HG02623 (cell line): ENCODE measurements around the gene C6orf52.
"Not testable (repeated sequence)": the region's sequence is repeated elsewhere in the genome, so short reads cannot be mapped to it uniquely, and the experiment has no call there.

Source experiments
- ATAC-seq: cut with Tn5 transposase; IDR thresholded peaks from one replicate; pipeline ENCODE4 v1.9.1; 2021; ENCODE audit warnings: moderate library complexity; ENCODE audit not compliant: unreplicated experiment

Gene C6orf52

DNA sequence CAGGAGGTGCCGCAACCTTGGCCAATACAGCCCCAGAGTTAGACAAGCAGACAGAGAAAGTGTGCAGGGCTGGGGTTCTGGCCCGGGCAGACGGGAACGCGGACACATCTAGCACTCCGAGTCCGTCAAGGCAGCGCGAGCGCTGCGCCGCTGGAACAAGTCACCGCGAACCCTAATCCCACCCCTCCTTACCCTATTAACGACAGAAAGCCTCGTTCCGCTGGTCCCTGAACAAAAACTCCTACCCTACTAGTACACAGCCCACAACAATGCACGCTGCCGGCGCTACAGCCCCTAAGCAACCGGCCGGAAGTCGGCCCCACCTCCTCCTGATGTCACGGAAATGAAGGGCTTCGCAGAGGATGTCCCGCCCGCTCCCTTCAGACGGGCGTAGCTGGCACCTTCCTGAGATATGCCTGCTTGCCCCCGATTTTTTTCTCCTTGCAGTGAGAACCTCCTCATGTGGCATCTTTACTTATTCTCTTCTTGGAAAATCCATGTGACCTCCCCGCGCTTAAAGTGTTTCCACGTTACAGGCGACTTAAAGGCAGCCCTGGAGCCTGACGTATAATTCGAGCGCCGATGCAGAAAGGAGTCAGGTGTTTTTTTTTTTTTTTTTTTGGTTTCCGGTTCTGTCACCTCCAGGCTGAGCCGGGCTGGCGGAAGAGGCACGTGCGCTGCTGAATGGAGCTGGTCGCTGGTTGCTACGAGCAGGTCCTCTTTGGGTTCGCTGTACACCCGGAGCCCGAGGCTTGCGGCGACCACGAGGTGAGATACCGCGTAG, at the start of gene C6orf52, which contains the start of gene PAK1IP1:
Gene C6orf52, minus strand, starts transcription at position 315 of the 784 bp plus-strand sequence. CDS start 7,066 bp downstream, outside the sequence.
Gene PAK1IP1, plus strand, starts transcription at position 671 of the 784 bp plus-strand sequence. Its CDS starts 14 bp downstream, at position 685.
- peak; percentile 98 for ATAC-seq

DNA sequence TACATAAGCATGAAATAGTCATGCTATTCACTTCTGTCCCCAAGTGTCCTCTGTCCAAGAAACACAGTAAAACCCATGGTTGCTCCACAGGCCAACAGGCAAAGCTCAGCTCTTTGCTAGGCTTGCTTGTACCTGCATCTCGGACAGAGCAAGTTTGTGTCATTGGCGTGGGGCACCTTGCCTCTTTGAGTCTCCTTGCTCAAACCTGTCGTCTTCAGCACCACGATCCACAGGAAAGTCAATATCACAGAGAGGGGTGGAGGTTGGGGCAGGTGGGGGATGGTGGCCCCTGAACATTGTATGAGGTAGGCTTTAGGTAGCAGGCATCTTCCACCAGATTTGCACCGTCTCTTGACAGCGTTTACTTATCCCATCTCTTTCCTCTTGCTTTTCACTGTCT, 49.1 kb upstream of the C6orf52 start:
- no peak for ATAC-seq

GRCh38 chr6:10742251-10742650, 47.8 kb upstream of the C6orf52 start:
- no peak for ATAC-seq

GRCh38 chr6:10741643-10742042, 47.2 kb upstream of the C6orf52 start:
- ATAC-seq, result not testable (repeated sequence)

- ATAC-seq, result no peak
These were observed 45.6 kb upstream of the C6orf52 start for GRCh38 chr6:10740061-10740460.

DNA sequence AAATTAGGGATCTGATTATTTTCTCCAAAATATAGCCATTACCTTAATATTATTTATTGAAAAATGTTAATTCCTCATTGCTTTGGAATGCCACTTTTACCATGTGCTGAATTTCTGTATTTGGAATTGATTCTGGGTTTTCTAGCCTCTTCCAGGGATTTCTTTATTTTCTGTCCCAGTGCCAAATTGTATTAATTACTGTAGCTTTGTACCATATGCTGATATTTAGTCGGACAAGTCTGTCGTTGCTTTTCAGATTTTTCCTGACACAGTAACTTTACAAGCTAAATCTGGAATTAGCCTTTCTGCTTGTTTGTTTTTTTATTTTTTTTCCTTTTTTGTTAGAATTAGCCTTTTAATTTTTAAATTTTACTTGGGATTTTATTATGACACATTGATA, 42.3 kb upstream of the C6orf52 start:
- no peak for ATAC-seq

DNA sequence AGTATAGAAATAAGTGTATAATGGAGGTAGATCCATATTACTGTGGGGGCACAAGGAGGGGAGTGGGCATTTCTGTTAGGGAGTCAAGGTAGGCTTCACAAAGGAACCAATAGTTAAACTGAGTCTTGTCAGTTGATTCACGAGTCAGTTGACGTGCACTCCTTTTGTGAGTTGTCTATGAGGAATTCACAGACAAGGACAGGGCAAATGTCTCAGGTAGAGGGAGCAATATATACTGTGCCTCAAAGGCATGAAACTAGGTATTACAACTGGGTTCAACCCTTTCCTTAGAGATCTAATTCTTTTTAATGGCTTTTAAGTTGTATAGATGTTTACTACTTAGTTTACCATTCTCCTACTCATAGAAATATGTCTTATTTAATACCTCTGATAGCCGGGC, 39.4 kb upstream of the C6orf52 start:
- ATAC-seq, result no peak

DNA sequence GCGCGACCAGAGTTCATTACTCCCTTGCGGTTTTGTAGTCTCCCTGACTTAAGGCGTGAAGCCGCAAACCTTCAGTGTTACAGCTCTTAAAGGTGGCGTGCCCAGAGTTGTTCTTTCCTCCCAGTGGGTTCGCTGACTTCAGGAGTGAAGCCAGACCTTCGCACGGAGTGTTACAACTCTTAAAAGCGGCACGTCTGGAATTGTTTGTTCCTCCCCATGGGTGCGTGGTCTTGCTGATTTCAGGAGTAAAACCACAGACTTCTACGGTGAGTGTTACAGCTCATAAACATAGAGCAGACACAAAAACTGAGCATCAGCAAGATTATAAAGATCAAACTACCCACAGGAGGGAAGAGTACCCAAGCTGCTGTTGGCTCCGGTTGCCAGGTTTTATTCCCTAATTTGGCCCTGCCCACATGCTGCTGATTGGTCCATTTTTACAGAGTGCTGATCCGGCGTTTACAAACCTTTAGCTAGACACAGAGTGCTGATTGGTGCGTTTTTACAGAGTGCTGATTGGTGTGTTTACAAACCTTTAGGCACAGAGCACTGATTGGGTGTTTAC, 38.8 kb upstream of the C6orf52 start:
- no peak for ATAC-seq

- ATAC-seq, result no peak
These were observed 35.8 kb upstream of the C6orf52 start for GRCh38 chr6:10730254-10730653.

- ATAC-seq, result no peak
These were observed 31.3 kb upstream of the C6orf52 start for GRCh38 chr6:10725716-10726115.

- no peak for ATAC-seq
These were observed 30.6 kb upstream of the C6orf52 start for GRCh38 chr6:10725044-10725443.

DNA sequence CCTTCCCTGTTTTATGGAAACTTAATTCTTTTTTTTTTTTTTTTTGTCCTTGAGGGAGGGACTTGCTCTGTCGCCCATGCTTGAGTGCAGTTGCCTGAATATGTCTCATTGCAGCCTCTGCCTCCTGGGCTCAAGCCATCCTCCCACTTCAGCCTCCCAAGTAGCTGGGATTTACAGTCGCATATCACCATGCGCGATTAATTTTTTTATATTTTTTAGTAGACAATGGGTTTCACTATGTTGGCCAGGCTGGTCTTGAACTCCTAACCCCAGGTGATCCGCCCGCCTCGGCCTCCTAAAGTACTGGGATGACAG, 29.1 kb upstream of the C6orf52 start:
- no peak for ATAC-seq

- peak; percentile 98 for ATAC-seq
These were observed 28.6 kb upstream of the C6orf52 start, which contains the start of gene TMEM14C for GRCh38 chr6:10722820-10723566. TSS of gene TMEM14C (plus strand) at chr6:10723070. CDS start at chr6:10724614, 1,544 bp downstream.

DNA sequence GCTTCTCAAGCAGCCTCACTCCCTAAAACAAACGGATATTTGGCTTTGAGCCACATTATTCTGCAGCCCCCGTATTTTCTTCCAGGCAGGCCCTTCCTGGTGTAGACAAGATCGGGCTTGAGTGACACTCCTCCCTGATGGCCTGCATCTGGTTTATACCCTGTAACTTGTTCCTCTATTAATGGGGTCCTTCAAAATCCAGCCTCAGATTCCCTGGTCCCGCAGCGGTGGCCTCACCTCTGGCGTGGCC, 28.1 kb upstream of the C6orf52 start:
- ATAC-seq, result no peak

DNA sequence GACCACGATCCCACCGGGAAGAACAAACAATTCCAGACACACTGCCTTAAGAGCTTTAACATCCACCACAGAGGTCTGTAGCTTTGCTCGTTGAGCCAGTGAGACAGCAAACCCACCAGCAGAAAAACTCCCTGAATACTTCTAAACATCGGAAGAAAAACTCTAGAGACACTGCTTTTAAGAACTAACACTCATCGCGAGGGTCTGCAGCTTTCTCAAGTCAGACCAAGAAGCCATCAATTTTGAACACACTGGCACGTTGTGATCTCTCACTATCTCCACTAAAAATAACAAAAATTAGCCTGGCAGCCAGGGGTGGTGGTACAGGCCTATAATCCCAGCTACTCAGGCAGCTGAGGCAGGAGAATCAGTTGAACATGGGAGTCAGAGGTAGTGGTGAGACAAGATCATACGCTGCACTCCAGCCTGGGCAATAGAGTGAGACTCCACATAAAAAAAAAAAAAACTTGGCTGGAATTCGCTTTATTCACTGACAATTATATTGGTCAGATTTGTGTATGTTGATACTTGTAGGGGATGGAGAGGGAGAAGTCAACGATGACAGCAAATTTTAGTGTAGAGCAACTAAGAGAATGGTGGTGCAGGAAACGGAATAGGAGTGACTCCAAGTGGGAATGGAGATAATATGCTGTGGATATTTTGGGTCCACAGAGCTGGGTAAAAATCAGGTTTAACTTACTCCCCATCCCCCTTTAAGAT, 27.6 kb upstream of the C6orf52 start:
- ATAC-seq, result no peak

DNA sequence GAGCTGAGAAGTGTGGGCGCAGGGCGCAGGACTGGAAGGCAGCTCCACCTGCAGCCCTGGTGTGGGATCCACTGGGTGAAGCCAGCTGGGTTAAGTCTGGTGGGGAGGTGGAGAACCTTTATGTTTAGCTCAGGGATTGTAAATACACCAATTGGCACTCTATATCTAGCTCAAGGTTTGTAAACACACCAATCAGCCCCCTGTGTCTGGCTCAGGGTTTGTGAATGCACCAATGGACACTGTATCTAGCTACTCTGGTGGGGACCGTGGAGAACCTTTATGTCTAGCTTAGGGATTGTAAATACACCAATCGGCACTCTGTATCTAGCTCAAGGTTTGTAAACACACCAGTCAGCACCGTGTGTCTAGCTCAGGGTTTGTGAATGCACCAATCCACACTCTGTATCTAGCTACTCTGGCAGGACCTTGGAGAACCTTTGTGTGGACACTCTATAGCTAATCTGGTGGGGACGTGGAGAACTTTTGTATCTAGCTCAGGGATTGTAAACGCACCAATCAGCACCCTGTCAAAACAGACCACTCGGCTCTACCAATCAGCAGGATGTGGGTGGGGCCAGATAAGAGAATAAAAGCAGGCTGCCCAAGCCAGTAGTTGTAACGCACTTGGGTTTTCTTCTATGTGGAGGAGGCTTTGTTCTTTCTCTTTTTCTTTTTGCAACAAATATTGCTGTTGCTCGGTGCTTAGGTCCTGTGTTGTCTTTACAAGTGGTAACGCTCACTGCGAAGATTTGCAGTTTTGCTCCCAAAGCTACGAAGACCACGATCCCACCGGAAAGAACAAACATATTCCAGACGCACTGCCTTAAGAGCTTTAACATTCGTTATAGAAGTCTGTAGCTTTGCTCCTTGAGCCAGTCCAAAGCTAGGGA, 26.8 kb upstream of the C6orf52 start:
- not testable (repeated sequence) for ATAC-seq

DNA sequence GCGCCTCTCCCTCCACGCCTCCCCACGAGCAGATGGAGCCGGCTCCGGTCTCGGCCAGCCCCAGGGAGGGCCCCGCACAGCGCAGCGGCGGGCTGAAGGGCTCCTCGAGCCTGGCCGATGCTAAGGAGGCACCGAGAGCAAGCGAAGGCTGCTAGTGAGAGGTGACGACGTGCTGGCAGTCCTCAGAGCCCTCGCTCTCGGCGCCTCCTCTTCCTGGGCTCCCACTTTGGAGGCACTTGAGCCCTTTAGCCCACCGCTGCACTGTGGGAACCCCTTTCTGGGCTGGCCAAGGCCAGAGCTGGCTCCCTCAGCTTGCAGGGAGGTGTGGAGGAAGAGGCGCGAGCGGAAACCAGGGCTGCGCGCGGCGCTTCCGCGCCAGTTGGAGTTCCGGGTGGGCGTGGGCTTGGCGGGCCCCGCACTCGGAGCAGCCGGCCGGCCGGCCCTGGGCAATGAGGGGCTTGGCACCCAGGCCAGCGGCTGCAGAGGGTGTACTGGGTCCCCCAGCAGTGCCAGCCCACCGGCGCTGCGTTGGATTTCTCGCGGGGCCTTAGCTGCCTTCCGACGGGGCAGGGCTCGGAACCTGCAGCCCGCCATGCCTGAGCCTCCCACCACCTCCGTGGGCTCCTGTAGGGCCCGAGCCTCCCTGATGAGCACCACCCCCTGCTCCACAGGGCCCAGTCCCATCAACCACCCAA, 26.0 kb upstream of the C6orf52 start:
- no peak for ATAC-seq

- ATAC-seq, result no peak
These were observed 25.5 kb upstream of the C6orf52 start for GRCh38 chr6:10719964-10720264.

DNA sequence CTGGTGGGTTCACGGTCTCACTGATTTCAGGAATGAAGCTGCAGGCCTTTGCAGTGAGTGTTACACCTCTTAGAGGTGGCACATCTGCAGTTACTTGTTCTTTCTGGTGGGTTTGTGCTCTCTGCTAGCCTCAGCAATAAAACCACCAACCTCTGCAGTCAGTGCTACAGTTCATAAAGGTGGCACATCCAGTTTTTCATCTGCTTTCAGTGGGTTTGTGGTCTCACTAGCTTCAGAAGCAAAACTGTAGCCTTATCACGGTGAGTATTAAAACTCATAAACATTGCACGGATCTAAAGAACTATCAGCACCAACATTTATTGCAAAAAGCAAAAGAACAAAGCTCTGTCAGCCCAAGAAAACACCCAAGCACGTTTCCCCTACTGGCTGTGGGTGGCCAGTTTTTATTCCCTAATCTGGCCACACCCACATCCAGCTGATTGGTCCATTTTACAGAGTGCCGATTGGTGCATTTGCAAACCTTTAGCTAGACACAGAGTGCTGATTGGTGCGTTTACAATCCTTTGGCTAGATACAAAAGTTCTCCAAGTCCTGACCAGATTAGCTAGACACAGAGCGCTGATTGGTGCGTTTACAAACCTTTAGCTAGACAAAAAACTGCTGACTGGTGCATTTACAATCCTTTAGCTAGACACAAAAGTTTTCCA, 25.0 kb upstream of the C6orf52 start:
- ATAC-seq, result no peak

DNA sequence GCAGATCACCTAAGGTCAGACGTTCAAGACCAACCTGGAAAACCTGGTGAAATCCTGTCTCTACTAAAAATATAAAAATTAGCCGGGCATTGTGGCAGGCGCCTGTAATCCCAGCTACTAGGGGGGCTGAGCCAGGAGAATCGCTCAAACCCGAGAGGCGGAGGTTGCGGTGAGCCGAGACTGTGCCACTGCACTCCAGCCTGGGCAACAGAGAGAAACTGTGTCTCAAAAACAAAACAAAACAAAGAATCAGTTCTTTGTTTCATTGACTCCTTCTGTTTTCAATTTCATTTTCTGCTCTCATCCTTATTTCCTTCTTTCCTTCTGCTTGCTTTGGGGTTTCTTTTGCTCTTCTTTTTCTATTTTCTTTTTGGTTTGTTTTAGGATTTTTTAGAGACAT, 19.5 kb upstream of the C6orf52 start:
- ATAC-seq, result no peak
